Neuronal stem cell (in vitro differentiated cells): Measurements from ENCODE around the gene ZFR.

Experiments
- DNase-seq: peaks from one replicate; pipeline ENCODE4 v3.0.0-alpha.2; 2013; ENCODE audit warnings: low spot score
- H2AFZ ChIP-seq: one replicate; pipeline ENCODE4 v1.6.1; 2013; ENCODE audit warnings: mild to moderate bottlenecking, low read length, inconsistent platforms
- H2AK5ac ChIP-seq: 2 replicates; pipeline ENCODE4 v1.6.1; 2013; ENCODE audit warnings: low read depth, mild to moderate bottlenecking, inconsistent platforms, low read length, moderate library complexity, mixed read lengths
- H2BK120ac ChIP-seq: 2 replicates; pipeline ENCODE4 v1.6.1; 2013; ENCODE audit warnings: low read depth, mild to moderate bottlenecking, inconsistent platforms, low read length, moderate library complexity, mixed read lengths
- H2BK12ac ChIP-seq: one replicate; pipeline ENCODE4 v1.6.1; 2013; ENCODE audit warnings: low read length, inconsistent platforms
- H2BK15ac ChIP-seq: 2 replicates; pipeline ENCODE4 v1.6.1; 2013; ENCODE audit warnings: mild to moderate bottlenecking, low read length, inconsistent platforms, mixed read lengths
- H2BK5ac ChIP-seq: one replicate; pipeline ENCODE4 v1.6.1; 2013; ENCODE audit warnings: inconsistent platforms, mild to moderate bottlenecking, low read length, moderate library complexity
- H3K14ac ChIP-seq: one replicate; pipeline ENCODE4 v1.6.1; 2013; ENCODE audit warnings: low read length, inconsistent platforms
- H3K18ac ChIP-seq: 2 replicates; pipeline ENCODE4 v1.6.1; 2013; ENCODE audit warnings: low read length, inconsistent platforms
- H3K23ac ChIP-seq: 2 replicates; pipeline ENCODE4 v1.6.1; 2013; ENCODE audit warnings: low read depth, mild to moderate bottlenecking, mixed read lengths, low read length, inconsistent platforms; ENCODE audit not compliant: poor library complexity
- H3K27ac ChIP-seq: replicated peaks from 3 replicates; pipeline ENCODE4 v1.5.1; 2013; ENCODE audit warnings: low read length, inconsistent platforms
- H3K27me3 ChIP-seq, 3 experiments: 2 replicates each; pipeline ENCODE4 v1.6.1; 2013; ENCODE audit warnings: low read length in 3 of 3, mild to moderate bottlenecking in 2 of 3, inconsistent platforms in 1 of 3, low read depth in 1 of 3, mixed read lengths in 1 of 3, moderate library complexity in 1 of 3; ENCODE audit not compliant: control insufficient read depth in 3 of 3, insufficient read depth in 3 of 3
- H3K36me3 ChIP-seq, 2 donors: replicated peaks in 1 of 2; 2 replicates each; pipeline ENCODE4 v1.6.1; 2013; ENCODE audit warnings: low read length in 2 of 2; ENCODE audit not compliant: control insufficient read depth in 2 of 2, insufficient read depth in 2 of 2
- H3K4ac ChIP-seq: 2 replicates; pipeline ENCODE4 v1.6.1; 2013; ENCODE audit warnings: inconsistent platforms, mild to moderate bottlenecking, low read length, moderate library complexity
- H3K4me1 ChIP-seq, 2 donors: 1 replicate in 1 of 2; 2 replicates in 1 of 2; pipeline ENCODE4 v1.6.1; 2013; ENCODE audit warnings: low read length in 2 of 2, low read depth in 1 of 2; ENCODE audit not compliant: control insufficient read depth in 2 of 2, insufficient read depth in 1 of 2
- H3K4me2 ChIP-seq: one replicate; pipeline ENCODE4 v1.6.1; 2013; ENCODE audit warnings: mild to moderate bottlenecking, low read length, inconsistent platforms; ENCODE audit not compliant: insufficient read depth, poor library complexity, severe bottlenecking
- H3K4me3 ChIP-seq, 2 donors: 2 replicates each; pipeline ENCODE4 v1.5.1; 2013; ENCODE audit warnings: low read length in 2 of 2, mild to moderate bottlenecking in 2 of 2, inconsistent platforms in 1 of 2, moderate library complexity in 1 of 2
- H3K79me1 ChIP-seq: one replicate; pipeline ENCODE4 v1.6.1; 2013; ENCODE audit warnings: low read depth, mild to moderate bottlenecking, inconsistent platforms, low read length, moderate library complexity
- H3K9ac ChIP-seq: one replicate; pipeline ENCODE4 v1.6.1; 2013; ENCODE audit warnings: mild to moderate bottlenecking, low read depth, low read length, inconsistent platforms; ENCODE audit not compliant: poor library complexity
- H3K9me3 ChIP-seq, 2 donors: replicated peaks in 1 of 2; 2 replicates each; pipeline versions ENCODE3 to v1.6.1; 2013; ENCODE audit warnings: low read length in 2 of 2, mild to moderate bottlenecking in 2 of 2, inconsistent platforms in 1 of 2, low read depth in 1 of 2, mixed read lengths in 1 of 2, moderate library complexity in 1 of 2; ENCODE audit not compliant: control insufficient read depth in 2 of 2, insufficient read depth in 1 of 2
- H4K8ac ChIP-seq: one replicate; pipeline ENCODE4 v1.6.1; 2013; ENCODE audit warnings: low read depth, mild to moderate bottlenecking, inconsistent platforms, low read length, moderate library complexity
- H4K91ac ChIP-seq: one replicate; pipeline ENCODE4 v1.6.1; 2013; ENCODE audit warnings: low read length, low read depth, mild to moderate bottlenecking, inconsistent platforms; ENCODE audit not compliant: poor library complexity
- WGBS, 2 donors: extraction: QIAGEN DNeasy Blood & Tissue Kit; methylation state at CpG; one replicate each; pipeline ENCODE4 v1.1.7; 2013; ENCODE audit warnings: missing lambda C conversion rate in 2 of 2, mixed read lengths in 1 of 2; ENCODE audit not compliant: insufficient read length in 2 of 2, insufficient replicate concordance in 1 of 2; ENCODE audit errors: extremely low coverage in 2 of 2; 5-methylcytosine and 5-hydroxymethylcytosine counted together

ZFR gene

DNA sequence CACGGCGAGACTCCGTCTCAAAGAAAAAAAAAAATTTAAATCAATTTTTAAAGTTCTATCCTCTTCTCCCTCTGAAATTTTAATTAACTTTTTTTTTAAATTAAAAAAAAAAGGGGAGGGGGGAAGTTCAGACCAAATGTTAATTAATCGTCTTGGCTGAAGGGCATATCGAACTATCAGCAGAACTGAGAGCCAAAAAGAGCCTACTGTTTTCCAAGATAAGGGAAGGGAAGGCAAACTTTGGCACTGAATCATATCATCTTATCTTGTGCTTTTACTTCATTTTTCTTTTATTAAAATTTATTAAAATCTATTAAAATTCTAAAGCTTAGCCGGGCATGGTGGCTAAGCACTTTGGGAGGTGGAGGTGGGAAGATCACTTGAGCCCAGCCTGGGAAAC, 85.9 kb downstream of the ZFR start:
- Histone ChIP-seq H3K14ac (no peak overlapping the region), H3K79me1 (no peaks in the 10 kb centered on the region), H3K27ac (no peak overlapping the region), H3K4me2 (no peak overlapping the region), H3K27me3 (no peaks in the 10 kb centered on the region), H3K23ac (no peak overlapping the region), H4K8ac (no peak overlapping the region), H3K9me3 (peaks cover 2 to 3% of the 10 kb centered on the region in 2 donors), H2AFZ (no peak overlapping the region), H3K18ac (no peak overlapping the region), H3K36me3 (peaks cover 16 to 95% of the 10 kb centered on the region in 2 donors), H3K4ac (no peak overlapping the region), H3K4me1 (no peaks in the 10 kb centered on the region), H3K4me3 (no peak overlapping the region), H4K91ac (no peak overlapping the region), H2BK15ac (no peak overlapping the region), H2AK5ac (no peak overlapping the region), H3K9ac (no peak overlapping the region), H2BK5ac (no peak overlapping the region), H2BK12ac (no peak overlapping the region), H2BK120ac (no peak overlapping the region)
- no CpG with 5 or more reads among the region's 6 CpGs for WGBS, 2 donors
- no peak for DNase-seq

- Histone ChIP-seq H3K9ac (no peak overlapping the region), H3K36me3 (peaks cover 17 to 93% of the 10 kb centered on the region in 2 donors), H3K4me1 (no peaks in the 10 kb centered on the region), H2AFZ (no peak overlapping the region), H2BK5ac (no peak overlapping the region), H3K4me2 (no peak overlapping the region), H3K79me1 (no peaks in the 10 kb centered on the region), H3K9me3 (peaks cover 2 to 3% of the 10 kb centered on the region in 2 donors), H3K4me3 (no peak overlapping the region), H2BK120ac (no peak overlapping the region), H3K27ac (no peak overlapping the region), H3K14ac (no peak overlapping the region), H2BK15ac (no peak overlapping the region), H3K18ac (no peak overlapping the region), H2BK12ac (no peak overlapping the region), H4K91ac (no peak overlapping the region), H3K23ac (no peak overlapping the region), H3K4ac (no peak overlapping the region), H3K27me3 (no peaks in the 10 kb centered on the region), H2AK5ac (no peak overlapping the region), H4K8ac (no peak overlapping the region)
- DNase-seq, result no peak
These were observed 86.9 kb downstream of the ZFR start for GRCh38 chr5:32357658-32358057.

- H3K9me3 ChIP-seq, result peaks cover 2 to 3% of the 10 kb centered on the region in 2 donors
- no peak overlapping the region for H2BK5ac ChIP-seq
- no peak overlapping the region for H3K4ac ChIP-seq
- no peak overlapping the region for H2AK5ac ChIP-seq
- no peak overlapping the region for H4K91ac ChIP-seq
- no peak overlapping the region for H3K27ac ChIP-seq
- H3K18ac ChIP-seq, result no peak overlapping the region
- no peak overlapping the region for H2BK15ac ChIP-seq
- no peak overlapping the region for H3K4me2 ChIP-seq
- WGBS, 2 donors, result no CpG with 5 or more reads among the region's 4 CpGs
- H3K4me3 ChIP-seq, result no peak overlapping the region
- no peak overlapping the region for H3K14ac ChIP-seq
- H3K4me1 ChIP-seq, result no peaks in the 10 kb centered on the region
- H3K79me1 ChIP-seq, result no peaks in the 10 kb centered on the region
- peaks cover 11 to 75% of the 10 kb centered on the region in 2 donors for H3K36me3 ChIP-seq
- H3K23ac ChIP-seq, result no peak overlapping the region
- DNase-seq, result no peak
- H3K9ac ChIP-seq, result no peak overlapping the region
- H4K8ac ChIP-seq, result no peak overlapping the region
- H3K27me3 ChIP-seq, result no peaks in the 10 kb centered on the region
- H2BK120ac ChIP-seq, result no peak overlapping the region
- H2BK12ac ChIP-seq, result no peak overlapping the region
- no peak overlapping the region for H2AFZ ChIP-seq
These were observed 88.9 kb downstream of the ZFR start for GRCh38 chr5:32355686-32356085.

DNA sequence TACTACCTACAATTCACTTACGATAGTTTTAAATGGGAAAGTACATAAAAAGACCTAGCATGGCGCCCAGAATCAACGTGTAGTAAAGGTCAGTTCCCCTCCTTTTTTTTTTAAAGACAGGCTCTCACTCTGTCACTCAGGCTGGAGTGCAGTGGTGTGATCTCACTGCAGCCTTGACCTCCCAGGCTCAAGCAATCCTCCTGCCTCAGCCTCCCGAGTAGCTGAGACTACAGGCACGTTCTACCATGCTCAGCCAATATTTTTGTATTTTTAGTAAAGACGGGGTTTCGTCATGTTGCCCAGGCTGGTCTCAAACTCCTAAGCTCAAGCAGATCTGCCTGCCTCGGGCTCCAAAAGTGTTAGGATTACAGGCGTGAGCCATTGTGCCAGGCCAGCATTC, 91.1 kb downstream of the ZFR start:
- no peak overlapping the region for H3K4ac ChIP-seq
- no peaks in the 10 kb centered on the region for H3K4me1 ChIP-seq
- H2BK12ac ChIP-seq, result no peak overlapping the region
- no peak overlapping the region for H3K27ac ChIP-seq
- no peaks in the 10 kb centered on the region for H3K79me1 ChIP-seq
- H3K27me3 ChIP-seq, result no peaks in the 10 kb centered on the region
- no peak overlapping the region for H3K9ac ChIP-seq
- no peak overlapping the region for H2BK5ac ChIP-seq
- no peak overlapping the region for H4K91ac ChIP-seq
- H3K23ac ChIP-seq, result no peak overlapping the region
- peaks cover 0 to 3% of the 10 kb centered on the region in 2 donors for H3K9me3 ChIP-seq
- H4K8ac ChIP-seq, result no peak overlapping the region
- no peak overlapping the region for H3K14ac ChIP-seq
- H3K4me2 ChIP-seq, result no peak overlapping the region
- H2BK15ac ChIP-seq, result no peak overlapping the region
- no peak overlapping the region for H2AK5ac ChIP-seq
- DNase-seq, result no peak
- H2BK120ac ChIP-seq, result no peak overlapping the region
- WGBS, 2 donors, result no CpG with 5 or more reads among the region's 9 CpGs
- H3K18ac ChIP-seq, result no peak overlapping the region
- H3K36me3 ChIP-seq, result peaks cover 5 to 53% of the 10 kb centered on the region in 2 donors
- H3K4me3 ChIP-seq, result no peak overlapping the region
- no peak overlapping the region for H2AFZ ChIP-seq
